ENCODE measurements around the gene FAM120AOS. TPM values are rescaled to one million over a fixed set of nuclear protein-coding genes. Genes with fewer than 3 reads are reported as not detected.

The FAM120AOS gene
- total RNA-seq, 1 experiment from 2014 or later: 31.2 TPM

DNA sequence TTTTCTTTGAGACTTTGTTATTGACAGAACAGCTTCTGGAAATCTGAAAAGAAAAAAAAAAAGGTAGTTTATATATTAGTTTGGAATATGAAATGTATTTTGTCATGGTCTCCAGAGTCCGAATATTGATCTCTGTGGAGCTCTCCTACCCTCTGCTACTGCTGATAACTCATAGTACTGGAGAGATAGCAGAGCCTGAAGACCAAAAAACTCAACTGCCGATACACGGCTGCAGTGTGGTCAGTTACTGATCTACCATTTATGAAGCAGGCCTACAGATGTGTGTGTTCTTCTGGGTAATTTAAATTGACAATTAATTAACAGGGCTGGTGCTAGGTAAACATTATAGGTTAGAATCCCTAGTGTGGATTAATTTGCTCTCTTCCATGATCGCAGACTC is 5.7 kb downstream of the FAM120AOS start:
- peaks cover 6 to 9% of the 10 kb centered on the region in 2 experiments; a peak in 3 of 4 replicates for H3K4me1 ChIP-seq (ENCODE audit: control insufficient read depth in 1 of 2, insufficient read depth in 2 of 2, low read length in 2 of 2)
- H3K79me2 ChIP-seq (ENCODE audit: insufficient read depth, low read length): peaks cover 26% of the 10 kb centered on the region
- DNase-seq (ENCODE audit: low read depth, low spot score) (no peak), ATAC-seq (no peak)
- no peaks in the 10 kb centered on the region for H3K9me3 ChIP-seq (ENCODE audit: control insufficient read depth in 1 of 2, insufficient read depth in 1 of 2, low read depth in 1 of 2, low read length in 2 of 2)
- no peak for TF ChIP-seq SRF (IDR thresholded peaks at IDR 0.05; ENCODE audit: low read depth)
- no peaks in the 10 kb centered on the region for H4K20me1 ChIP-seq (ENCODE audit: insufficient read depth)
- peaks cover 16% of the 10 kb centered on the region in 2 experiments for H3K36me3 ChIP-seq (ENCODE audit: control insufficient read depth in 1 of 2, insufficient read depth in 2 of 2, low read length in 2 of 2)
- POLR2A ChIA-PET: no interaction called here
- no peak overlapping the region for H2AFZ ChIP-seq (ENCODE audit: low read depth, low read length, poor library complexity, severe bottlenecking)
- no peak overlapping the region for H3K27ac ChIP-seq (ENCODE audit: low read depth, low read length)
- no TSS peak for BruUV-seq (replicated peaks)
- no peaks in the 10 kb centered on the region for H3K9me2 ChIP-seq (ENCODE audit: insufficient read depth)
- RAD21 ChIA-PET (ENCODE audit: low non-redundant PET in 1 of 2, low total read pairs in 2 of 2, uncharacterized antibody in 2 of 2, unreplicated experiment in 2 of 2): no interaction called here
- intact Hi-C loops (cut with micrococcal nuclease): no loop called here
- H3K4me3 ChIP-seq (replicated peaks in 1 of 2; ENCODE audit: low read depth in 1 of 2, low read length in 2 of 2): no peak overlapping the region
- H3K27me3 ChIP-seq (ENCODE audit: insufficient read depth, low read length): no peaks in the 10 kb centered on the region
- CTCF ChIA-PET: no interaction called here
- H3K4me2 ChIP-seq (ENCODE audit: low read length): no peak overlapping the region
- no peak overlapping the region for H3K9ac ChIP-seq (ENCODE audit: low read length)

DNA sequence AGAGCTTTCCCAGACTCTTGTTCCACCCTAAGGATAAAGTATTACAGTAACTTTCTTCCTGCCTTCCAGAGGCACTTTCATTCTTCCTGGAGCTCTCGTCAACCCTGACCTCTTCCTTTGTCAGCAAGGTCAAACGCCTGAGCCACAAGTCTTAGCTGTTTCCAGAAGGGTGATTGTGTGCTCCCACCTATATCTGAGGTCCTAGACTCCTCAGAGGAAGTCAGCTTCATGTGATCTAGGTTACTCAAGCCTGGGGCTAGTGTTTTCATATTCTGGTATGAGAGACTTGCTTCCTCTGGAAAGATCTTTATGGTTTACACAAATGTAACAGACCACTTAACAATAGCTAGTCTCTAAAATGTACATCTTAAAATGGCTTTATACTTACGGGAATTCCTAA is 7.3 kb downstream of the FAM120AOS start:
- no peaks in the 10 kb centered on the region for H3K27me3 ChIP-seq (ENCODE audit: insufficient read depth, low read length)
- peaks cover 16% of the 10 kb centered on the region for H3K79me2 ChIP-seq (ENCODE audit: insufficient read depth, low read length)
- no TSS peak for BruUV-seq (replicated peaks)
- no peaks in the 10 kb centered on the region for H3K9me3 ChIP-seq (ENCODE audit: control insufficient read depth in 1 of 2, insufficient read depth in 1 of 2, low read depth in 1 of 2, low read length in 2 of 2)
- intact Hi-C loops (cut with micrococcal nuclease): no loop called here
- DNase-seq (ENCODE audit: low read depth, low spot score): no peak
- no peak for ATAC-seq
- CTCF ChIA-PET: no interaction called here
- POLR2A ChIA-PET: no interaction called here
- peaks cover 16% of the 10 kb centered on the region in 2 experiments for H3K36me3 ChIP-seq (ENCODE audit: control insufficient read depth in 1 of 2, insufficient read depth in 2 of 2, low read length in 2 of 2)
- H3K9me2 ChIP-seq (ENCODE audit: insufficient read depth): no peaks in the 10 kb centered on the region
- no peak overlapping the region for H3K4me3 ChIP-seq (replicated peaks in 1 of 2; ENCODE audit: low read depth in 1 of 2, low read length in 2 of 2)
- H4K20me1 ChIP-seq (ENCODE audit: insufficient read depth): no peaks in the 10 kb centered on the region
- H3K27ac ChIP-seq (ENCODE audit: low read depth, low read length): no peak overlapping the region
- no peak overlapping the region for H2AFZ ChIP-seq (ENCODE audit: low read depth, low read length, poor library complexity, severe bottlenecking)
- H3K4me1 ChIP-seq (ENCODE audit: control insufficient read depth in 1 of 2, insufficient read depth in 2 of 2, low read length in 2 of 2): peaks cover 6 to 9% of the 10 kb centered on the region in 2 experiments; a peak in 3 of 4 replicates
- TF ChIP-seq, protein P1, sequence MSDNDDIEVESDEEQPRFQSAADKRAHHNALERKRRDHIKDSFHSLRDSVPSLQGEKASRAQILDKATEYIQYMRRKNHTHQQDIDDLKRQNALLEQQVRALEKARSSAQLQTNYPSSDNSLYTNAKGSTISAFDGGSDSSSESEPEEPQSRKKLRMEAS (IDR thresholded peaks at IDR 0.05): no peak
- TF ChIP-seq RAD21 (IDR thresholded peaks at IDR 0.05; ENCODE audit: low read depth) (no peak), EGR1 (IDR thresholded peaks at IDR 0.05; ENCODE audit: low read depth) (no peak), SRF (IDR thresholded peaks at IDR 0.05; ENCODE audit: low read depth) (no peak)
- H3K4me2 ChIP-seq (ENCODE audit: low read length): no peak overlapping the region
- RAD21 ChIA-PET (ENCODE audit: low non-redundant PET in 1 of 2, low total read pairs in 2 of 2, uncharacterized antibody in 2 of 2, unreplicated experiment in 2 of 2): no interaction called here
- no peak overlapping the region for H3K9ac ChIP-seq (ENCODE audit: low read length)

Data from HCT116 (cell line).